Measurements from ENCODE around the gene ANO10.

The ANO10 gene

DNA sequence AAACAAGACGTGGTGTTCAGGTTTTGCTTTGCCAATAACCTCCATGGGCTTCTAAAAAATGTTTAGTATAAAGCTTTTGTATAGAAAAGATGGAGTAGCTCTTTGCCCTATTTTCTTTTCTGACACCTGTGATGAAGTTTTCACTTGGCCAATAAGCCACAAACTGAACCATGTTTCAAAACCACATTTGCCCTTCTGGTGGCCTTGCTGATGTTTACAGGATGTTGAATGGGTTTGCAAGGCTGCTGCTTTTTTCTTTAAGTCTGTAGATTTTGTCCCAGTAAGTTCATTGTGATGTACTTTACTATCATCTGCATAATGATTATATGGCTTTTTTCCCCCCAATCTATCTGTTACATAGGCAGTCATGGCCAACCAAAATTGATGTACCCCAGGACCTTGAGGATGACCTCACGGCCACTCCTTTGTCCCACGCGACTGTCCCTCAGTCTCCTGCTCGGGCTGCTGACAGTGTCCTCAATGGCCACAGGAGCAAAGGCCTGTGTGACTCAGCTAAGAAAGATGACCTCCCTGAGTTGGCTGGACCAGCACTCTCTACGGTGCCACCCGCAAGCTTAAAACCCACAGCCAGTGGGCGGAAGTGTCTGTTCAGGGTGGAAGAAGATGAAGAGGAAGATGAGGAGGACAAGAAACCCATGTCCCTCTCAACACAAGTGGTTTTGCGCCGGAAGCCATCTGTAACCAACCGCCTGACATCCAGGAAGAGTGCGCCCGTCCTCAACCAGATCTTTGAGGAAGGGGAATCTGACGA lies 274.6 kb downstream of the ANO10 start:
- DNase-seq (ENCODE audit: low spot score), result no peak

DNA sequence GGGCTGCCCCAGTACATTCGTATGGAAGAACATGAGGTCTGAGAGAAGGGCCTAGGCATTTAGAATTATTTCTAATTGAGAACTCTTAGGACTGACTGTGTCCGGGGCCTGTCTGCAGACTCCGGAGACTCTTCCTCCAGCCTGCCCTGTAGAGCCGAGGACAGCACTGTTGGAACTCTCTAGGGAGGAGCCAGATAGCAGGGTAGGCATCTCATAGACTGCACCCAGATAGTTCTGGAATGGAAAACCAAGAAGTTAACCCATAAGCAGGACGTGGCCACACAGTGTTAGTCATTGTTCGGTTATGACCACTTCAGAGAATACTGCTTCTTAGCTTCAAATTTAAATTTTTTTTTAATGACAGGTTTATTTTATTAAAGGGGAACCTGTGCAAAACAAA lies 275.9 kb downstream of the ANO10 start:
- peak; percentile 67 for DNase-seq (ENCODE audit: low spot score)

DNA sequence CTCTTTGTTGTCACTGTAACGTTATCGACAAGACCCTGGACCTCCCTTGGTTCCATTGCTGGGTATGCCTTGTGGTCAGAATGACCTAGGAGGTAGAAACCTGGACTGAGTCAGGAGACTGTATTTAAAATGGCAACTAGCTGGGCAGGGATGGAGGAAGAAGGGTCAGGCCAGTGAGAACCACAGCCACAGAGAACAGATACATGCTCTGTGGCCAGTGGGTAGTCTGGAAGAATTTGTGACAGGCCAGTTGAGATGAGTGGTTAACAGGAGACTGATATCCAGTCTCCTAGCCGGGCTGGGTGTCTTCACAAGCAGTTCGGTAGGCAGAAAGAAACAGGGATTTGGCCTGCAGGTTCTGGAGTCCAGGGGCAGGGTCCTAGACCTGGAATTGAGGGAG lies 276.6 kb downstream of the ANO10 start:
- no peak for DNase-seq (ENCODE audit: low spot score)

DNA sequence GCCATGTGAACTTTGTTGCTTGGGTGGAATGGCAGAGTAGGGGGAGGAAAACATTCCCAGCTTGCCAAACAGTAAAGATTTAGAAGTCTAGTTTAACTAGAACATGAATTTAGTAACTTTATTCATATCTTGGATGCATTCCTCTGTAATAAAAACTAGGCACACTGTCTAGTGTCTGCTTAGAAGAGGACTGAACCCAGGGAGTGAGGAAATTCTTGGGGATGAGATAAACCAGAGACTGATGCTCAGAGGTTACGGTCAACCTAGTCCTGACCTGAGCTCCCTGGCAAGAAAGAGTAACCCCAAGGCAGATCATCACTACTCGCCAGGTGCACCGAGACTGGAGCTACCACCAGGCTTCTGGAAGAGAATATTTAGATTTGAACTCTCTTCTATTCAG lies 277.3 kb downstream of the ANO10 start:
- no peak for DNase-seq (ENCODE audit: low spot score)

DNA sequence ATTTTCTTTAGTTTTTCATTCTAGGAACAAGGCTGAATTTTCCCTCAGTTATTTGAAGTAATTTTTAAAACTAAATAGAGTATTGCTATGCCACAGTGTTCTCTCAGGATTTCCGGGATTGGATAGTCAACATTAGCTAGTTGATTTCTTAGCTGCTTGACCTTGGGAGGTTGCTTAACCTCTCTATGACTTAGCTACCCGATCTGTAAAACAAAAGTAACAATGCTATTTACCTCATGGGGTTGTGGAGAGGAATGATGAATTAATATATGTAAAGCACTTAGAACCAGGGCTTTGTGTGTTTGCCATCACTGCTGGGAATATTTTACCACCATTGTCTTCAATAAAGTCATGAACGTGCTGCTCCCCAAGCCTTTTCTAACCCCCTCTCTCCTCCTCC lies 278.0 kb downstream of the ANO10 start:
- DNase-seq (ENCODE audit: low spot score), result no peak

DNA sequence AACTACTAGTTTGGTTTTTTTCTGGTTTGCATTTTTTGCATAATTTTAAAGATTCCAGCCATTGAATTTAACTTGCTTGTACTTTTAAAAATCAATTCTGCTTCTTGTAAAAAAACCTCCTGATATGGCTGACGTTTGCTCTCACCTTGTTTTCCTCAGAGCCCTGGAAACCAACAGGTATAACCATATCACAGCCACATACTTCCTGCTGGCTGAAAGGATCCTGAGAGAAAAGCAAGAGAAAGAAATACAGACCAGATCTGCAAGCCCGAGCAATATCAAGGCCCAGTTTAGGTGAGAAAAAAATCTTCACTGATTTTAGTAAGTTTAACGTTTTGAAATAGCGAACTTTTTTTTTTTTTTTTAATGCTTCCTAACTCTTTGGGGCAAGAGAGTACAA lies 278.6 kb downstream of the ANO10 start:
- DNase-seq (ENCODE audit: low spot score), result no peak

DNA sequence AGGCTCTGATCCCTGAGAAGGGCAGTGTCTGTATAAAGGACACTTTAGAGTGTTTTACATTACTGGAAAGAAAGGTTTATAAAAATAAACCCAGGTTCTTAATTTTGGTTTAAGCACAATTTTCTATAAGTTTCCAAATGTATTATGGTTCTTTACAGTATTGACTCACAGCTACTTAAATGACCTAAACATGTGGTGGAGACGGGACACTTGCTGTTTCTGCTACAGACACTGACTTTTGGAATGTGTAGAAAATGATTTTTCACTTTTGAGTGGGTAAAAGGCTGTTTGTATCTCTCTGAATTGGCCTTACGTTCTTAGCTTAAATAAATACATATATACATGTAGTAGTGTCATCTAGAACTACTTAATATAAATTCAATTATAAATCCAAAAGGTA lies 280.0 kb downstream of the ANO10 start:
- no peak for DNase-seq (ENCODE audit: low spot score)

DNA sequence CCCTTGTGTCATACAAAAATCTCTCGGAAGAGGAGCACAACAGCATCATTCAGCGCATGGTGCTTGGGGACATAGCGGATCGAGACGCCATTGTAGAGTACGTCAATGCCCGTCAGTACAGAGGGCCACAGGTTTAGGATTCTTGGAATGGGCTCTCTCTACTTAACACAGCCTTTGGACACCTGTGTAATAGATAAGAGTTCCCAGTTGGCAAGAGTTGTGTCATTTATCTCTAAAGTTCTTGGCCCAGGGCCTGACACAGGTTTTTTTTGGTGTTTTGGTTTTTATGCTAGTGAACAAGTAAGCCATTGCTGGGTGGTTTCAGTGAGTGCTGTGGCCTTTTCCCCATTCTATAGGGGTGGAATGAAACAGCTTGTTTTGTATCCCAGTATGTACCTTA lies 281.4 kb downstream of the ANO10 start:
- DNase-seq (ENCODE audit: low spot score), result no peak

DNA sequence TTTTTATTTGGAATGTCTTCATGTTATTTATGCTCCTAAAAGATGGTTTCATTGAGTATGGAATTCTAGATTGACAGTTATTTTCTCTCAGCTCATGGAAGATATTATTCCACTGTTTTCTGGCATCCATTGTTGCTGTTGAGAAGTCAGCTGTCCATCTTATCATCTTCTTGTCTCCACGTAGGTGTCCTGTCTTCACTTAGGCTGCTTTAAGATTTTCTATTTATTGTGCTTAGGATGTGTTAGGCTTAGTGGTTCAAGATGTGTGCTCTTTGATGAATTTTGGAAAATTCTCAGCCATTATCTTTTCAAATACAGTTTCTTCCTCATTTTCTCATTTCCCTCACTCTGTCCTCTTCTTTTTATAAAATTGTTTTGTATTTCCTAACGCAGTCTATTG lies 283.5 kb downstream of the ANO10 start:
- DNase-seq (ENCODE audit: low spot score), result no peak

DNA sequence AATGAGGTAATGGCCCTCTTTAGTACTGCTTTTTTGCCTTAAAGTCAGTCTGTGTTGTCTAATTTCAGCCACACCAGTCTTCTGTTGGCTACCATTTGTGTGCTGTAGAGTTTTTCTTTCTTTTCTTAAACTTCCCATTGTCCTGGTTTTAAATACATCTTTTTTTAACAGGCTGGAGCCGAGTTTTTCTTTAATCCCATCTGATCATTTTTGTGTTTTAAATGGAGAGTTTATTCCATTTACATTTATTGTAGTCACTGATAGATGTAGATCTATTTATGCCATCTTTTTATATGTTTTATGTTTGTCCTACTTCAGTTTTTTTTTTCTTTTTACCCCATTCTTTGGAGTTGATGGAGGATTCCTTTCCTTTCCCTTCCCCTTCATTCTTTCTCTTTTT lies 286.0 kb downstream of the ANO10 start:
- no peak for DNase-seq (ENCODE audit: low spot score)

DNA sequence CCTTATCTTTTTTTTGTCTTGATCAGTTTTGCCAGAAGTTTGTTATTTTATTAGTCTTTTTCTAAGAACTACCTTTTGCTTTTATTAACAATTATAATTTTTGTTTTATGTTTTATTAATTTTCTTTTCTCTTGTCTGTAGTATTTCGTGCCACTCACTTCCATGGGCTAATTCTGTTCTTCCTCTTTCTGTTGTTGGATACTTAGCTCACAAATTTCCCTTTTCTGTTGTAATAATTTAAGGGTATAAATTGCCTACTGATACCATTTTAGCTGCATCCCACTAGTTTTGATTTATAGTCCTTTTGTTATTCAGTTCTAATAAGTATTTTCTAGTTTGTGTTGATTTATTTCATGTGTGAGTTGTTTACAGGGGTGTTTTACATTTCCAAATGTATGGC lies 286.8 kb downstream of the ANO10 start:
- no peak for DNase-seq (ENCODE audit: low spot score)

DNA sequence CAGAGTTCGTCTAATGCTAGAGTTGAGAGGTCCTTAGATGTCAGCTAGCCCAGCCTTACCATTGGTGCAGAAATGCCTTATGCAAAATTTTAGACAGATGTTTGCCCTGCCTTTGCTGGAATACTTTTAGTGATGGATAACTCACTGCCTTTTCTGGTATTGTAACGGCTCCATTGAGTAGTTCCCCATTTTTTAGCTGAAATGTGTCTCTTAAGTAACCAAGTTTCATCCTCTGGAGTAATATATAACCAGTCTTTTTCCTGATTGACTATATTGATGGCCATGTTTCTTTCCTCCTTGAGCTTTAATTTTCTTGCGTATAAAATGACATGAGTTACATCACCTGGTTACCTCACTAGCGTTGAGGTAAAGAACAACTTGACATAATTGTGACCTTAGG lies 290.4 kb downstream of the ANO10 start:
- DNase-seq (ENCODE audit: low spot score), result no peak

DNA sequence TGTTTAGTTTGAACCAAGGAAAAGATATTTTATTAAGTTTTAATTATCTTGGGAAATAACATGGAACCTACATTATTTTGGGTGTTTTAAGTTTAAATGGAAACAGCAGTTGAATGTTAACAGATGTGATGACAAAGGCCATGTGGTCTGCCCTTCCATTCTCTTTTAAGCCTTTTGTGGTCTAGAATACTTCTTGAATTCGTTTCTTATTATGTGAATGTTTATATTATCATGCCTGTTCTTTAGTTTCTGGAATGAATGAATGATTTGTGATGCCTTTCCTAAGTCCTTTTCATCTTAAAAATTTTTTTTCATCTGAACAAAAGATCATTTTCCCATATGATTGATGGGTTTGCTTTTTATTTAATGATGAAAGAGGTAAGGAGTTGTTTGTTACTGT lies 290.8 kb downstream of the ANO10 start:
- no peak for DNase-seq (ENCODE audit: low spot score)

DNA sequence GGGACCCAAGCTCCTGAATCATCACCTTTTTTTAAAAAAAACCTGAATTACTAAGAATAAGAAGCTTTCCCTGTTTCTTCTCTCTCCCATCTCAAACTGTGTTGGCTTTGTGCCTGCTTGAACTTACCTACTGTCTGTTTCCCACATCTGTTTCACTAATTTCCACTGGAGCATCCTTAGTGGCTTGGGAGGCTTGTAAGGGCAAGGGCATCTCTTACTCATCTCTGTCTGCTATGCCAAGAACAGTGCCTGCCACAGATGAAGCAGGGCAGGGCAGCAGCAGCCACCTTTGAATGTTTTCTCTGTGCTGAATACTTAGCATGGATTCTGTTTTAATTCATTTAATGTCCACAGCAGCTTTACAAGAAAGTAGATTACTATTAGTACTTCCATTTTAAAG lies 293.2 kb downstream of the ANO10 start:
- DNase-seq (ENCODE audit: low spot score), result no peak

DNA sequence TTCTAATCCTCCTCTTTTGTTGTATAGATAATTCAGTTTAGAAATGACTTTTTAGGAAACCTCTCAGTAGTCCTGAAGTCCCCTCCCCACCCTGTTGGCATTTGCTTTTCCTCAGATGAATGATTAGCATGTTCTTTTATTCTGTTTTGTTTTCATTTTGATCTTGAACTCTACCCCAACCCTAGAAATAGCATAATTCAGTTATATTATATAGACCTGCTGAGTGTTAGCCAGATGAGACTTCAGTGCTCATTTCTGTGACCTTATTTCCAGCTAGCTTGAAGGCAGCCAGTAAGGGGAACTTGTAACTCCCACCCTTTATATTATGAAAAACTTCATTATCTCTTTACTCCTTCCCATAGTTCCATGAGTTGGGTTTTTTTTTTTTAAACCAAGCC lies 294.2 kb downstream of the ANO10 start:
- DNase-seq (ENCODE audit: low spot score), result no peak

DNA sequence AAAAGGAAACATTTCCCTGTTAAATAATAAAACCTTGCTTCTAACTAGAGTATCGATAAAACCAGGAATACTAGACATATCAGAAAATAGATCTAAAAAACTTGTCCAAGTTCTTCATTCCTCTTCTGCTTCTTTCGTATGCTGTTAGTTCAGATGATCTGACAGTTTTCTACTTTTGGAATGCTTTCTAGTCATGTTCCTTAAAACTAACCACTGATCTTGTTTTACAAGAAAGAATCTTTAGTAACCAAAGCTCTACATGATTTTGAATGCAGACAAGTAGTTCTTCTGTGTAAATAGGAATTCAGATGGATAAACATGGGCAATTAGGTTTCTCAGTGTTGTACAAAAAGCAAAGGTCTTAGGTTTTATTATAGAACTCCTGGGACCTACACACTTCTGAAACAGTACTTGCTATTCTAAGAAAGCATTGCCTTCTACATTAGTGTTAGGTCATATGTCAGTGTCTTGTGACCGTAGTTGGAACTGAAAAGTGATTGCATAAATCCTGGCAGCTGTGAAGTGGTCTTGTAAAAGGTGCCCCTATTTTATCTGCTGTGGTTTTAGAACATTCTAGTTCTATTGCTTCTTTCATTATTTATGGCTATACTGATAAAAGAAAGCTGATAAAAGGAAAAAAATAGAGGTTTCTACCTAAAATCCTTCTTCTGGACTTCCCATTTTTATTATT lies 294.8 kb downstream of the ANO10 start:
- DNase-seq (ENCODE audit: low spot score), result no peak

DNA sequence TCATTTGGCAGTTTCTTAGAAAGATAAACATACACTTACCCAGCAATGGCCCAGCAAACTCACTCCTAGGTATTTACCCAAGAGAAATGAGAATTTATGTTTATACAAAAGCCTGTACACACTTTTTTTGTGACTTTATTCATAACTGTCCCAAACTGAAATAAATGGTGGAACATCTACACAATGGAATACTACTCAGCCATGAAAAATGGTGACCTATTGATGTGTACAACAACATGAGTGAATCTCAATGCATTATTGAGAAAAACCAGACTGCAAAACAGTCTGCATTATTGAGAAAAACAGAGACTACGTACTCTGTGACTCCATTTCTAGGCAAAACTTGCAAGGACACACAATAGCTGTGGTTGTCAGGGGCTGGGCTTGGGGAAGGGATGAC lies 298.3 kb downstream of the ANO10 start:
- DNase-seq (ENCODE audit: low spot score), result no peak

DNA sequence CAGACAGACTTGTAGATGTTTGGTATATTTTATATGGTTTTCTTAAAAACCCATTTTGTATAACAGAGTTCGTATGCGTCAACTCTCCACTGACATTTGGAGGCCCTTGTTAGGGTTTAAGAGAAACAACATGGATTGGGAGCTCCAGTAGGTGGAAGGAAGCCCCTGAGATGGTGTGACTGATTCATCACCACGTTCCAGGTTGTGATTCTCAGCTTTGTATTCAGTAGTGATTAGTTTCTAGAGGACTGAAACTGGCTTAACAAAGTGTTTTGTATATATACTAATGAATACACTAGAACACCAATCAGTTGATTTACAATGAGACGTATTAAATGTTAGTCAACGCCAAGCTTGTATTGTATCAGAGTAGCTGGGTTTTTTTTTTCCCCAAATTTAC lies 301.5 kb downstream of the ANO10 start:
- DNase-seq (ENCODE audit: low spot score), result no peak

DNA sequence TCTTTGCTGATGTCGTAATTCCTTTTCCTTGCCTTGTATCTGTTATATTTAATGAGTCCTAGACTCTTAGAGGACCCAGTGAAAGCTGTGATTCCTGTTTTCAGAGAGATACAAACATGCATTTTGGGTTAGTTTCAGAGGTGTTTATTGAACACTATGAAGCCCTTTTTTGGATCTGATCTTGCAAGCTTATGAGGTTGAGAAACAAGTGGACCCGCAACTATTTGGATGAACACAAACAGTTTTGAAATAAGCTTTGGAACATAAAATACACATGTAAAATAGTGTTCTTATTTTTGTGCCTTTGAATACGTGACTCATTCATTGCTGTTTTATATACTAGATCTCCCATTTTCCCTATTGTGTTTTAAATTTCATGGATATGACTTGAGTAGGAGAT lies 302.0 kb downstream of the ANO10 start:
- no peak for DNase-seq (ENCODE audit: low spot score)

DNA sequence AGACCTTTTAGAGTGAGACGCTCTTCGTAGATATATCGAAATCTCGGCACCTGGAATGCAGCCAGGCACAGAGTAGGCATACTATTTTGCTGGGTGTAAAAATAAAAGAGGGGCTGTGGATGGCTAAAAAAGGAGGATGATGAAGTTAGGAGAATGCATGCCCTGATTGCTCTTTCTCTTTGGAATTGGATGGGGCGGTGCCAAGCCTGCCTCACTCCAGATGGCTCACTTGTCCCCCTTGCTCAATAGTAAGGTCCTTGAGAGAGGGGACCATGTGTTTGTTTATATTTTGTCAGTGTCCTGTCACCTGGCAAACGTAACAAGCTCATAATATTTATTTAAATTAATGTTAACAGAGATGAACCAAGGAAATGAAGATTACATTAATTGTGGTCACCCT lies 302.4 kb downstream of the ANO10 start:
- no peak for DNase-seq (ENCODE audit: low spot score)

DNA sequence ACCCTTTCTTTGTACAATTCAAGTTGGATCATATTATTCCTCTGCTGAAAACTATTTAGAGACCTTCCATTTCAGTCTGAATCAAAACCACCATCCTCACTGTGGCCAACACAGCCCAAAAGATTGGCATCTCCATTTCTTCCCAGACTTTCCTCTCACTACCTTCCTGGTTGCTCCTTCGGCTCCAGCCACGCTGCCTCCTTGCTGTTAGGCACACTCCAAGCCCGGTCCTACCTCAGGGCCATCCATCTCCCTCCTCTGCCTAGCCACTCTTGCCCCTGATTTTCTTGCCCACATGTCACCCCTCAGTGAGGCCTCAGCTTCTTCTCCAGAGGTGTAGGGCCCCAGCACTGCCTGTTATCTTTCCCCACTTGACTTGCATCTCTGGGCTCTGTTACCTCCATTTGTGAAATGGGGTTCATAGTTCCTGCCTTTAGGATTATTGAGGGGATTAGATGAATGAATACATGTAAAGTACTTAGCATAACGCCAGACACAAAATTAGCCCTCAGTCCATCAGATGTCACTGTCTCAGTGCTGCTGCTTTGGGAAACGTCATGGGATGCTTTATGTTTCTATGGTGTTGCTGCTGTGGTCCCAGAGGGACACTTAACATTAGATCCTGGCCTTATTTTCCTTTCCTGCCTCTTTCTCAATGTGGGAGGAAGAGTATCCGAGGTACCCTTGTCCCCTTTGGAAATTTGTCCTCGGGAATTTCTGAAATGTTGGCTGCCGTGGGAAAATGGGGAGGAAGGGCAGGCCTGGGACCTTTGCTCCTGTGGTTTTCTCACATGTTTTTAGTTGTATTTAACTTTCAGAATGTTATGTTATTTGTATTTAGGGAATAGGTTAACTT lies 304.1 kb downstream of the ANO10 start:
- DNase-seq (ENCODE audit: low spot score), result peak; percentile 29

DNA sequence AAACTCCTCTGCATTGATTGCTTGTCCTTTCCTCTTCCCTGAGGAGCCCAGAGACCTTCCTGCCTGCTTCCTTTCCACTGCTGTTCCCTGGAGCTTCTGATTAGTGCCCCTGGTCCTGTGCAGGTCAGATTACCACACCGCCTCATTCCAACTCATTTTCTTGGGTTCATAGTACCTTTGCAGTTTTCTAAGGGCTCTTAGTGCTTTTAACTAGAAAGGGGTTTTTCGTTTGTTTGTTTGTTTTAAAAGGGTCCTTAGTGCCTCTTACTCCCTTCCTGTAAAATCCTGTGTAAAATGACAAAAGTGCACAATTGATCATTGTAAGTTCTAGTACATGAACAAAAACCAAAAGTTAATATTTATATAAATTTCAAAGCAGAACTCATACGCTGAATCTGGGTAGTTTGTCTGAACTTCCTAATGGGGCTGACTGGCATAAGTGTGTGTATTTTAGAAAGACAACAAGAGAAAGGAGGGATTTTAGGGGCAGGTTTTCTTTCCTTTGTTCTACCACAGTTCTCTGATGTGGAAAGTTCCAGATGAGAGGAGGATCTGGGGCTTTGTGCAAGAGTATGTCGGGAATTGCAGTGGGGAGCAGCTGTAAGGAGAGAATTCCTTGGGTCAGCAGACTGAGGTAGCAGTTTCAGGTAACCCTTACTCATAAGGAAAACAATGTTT lies 304.9 kb downstream of the ANO10 start:
- DNase-seq (ENCODE audit: low spot score), result no peak

Measured in hepatic stellate cell (primary cell).